ENCODE data around the gene GDI1. TPM values are rescaled to one million over a fixed set of nuclear protein-coding genes. Genes with fewer than 3 reads are reported as not detected.

Gene GDI1
- total RNA-seq, 5 donors from 2014 or later (not counting 1 experiment from before 2014, with no cell fraction given), result 117 to 208 (median 182) TPM

Other genes with a start within 250 kb of the GDI1 start
- not detected for gene OPN1MW2, start 217.4 kb upstream of the GDI1 start, total RNA-seq
- gene OPN1MW3, start 179.6 kb upstream of the GDI1 start, total RNA-seq, result not detected
- not detected for gene TEX28, start 142.0 kb upstream of the GDI1 start, total RNA-seq
- 1 to 10 TPM in 4 of 5 donors, under 1 TPM in 1; 0.60 to 5.5 (median 1.3) TPM for gene TKTL1, start 141.4 kb upstream of the GDI1 start, total RNA-seq
- 1,000 to 10,000 TPM in 4 of 5 donors, 100 to 1,000 TPM in 1; 893 to 1,483 (median 1,268) TPM for gene FLNA, start 62.5 kb upstream of the GDI1 start, total RNA-seq
- gene EMD, start 57.9 kb upstream of the GDI1 start, total RNA-seq, result 100 to 1,000 TPM in 2 of 5 donors, 10 to 100 TPM in 3; 73.4 to 136 (median 80.4) TPM
- 1,000 to 10,000 TPM; 5,175 to 6,006 (median 5,765) TPM for gene RPL10, start 38.8 kb upstream of the GDI1 start, total RNA-seq
- gene DNASE1L1, start 27.9 kb upstream of the GDI1 start, total RNA-seq, result 10 to 100 TPM; 22.6 to 31.3 (median 25.5) TPM
- gene TAFAZZIN, start 25.6 kb upstream of the GDI1 start, total RNA-seq, result 100 to 1,000 TPM in 3 of 5 donors, 10 to 100 TPM in 2; 89.8 to 144 (median 129) TPM
- 10 to 100 TPM; 37.9 to 56.8 (median 53.6) TPM for gene ATP6AP1, start 8.5 kb upstream of the GDI1 start, total RNA-seq
- 10 to 100 TPM; 34.9 to 60.5 (median 51.9) TPM for gene FAM50A, start 7.0 kb downstream of the GDI1 start, total RNA-seq
- 10 to 100 TPM; 48.1 to 87.0 (median 72.9) TPM for gene PLXNA3, start 21.1 kb downstream of the GDI1 start, total RNA-seq
- gene LAGE3, start 42.1 kb downstream of the GDI1 start, total RNA-seq, result 10 to 100 TPM; 12.7 to 25.4 (median 23.5) TPM
- gene UBL4A, start 49.5 kb downstream of the GDI1 start, total RNA-seq, result 10 to 100 TPM; 13.1 to 44.1 (median 39.6) TPM
- gene SLC10A3, start 53.5 kb downstream of the GDI1 start, total RNA-seq, result 10 to 100 TPM; 15.6 to 31.3 (median 25.9) TPM
- gene FAM3A, start 79.1 kb downstream of the GDI1 start, total RNA-seq, result 10 to 100 TPM; 33.9 to 67.6 (median 57.8) TPM
- gene G6PD, start 109.7 kb downstream of the GDI1 start, total RNA-seq, result 10 to 100 TPM; 46.0 to 59.5 (median 52.4) TPM
- gene IKBKG, start 110.5 kb downstream of the GDI1 start, total RNA-seq, result 10 to 100 TPM; 32.4 to 59.1 (median 54.0) TPM
- gene CTAG1A, start 148.0 kb downstream of the GDI1 start, total RNA-seq, result not detected
- not detected for gene CTAG1B, start 182.1 kb downstream of the GDI1 start, total RNA-seq
- 1 to 10 TPM in 1 of 5 donors, not detected in 4; 3.4 TPM for gene CTAG2, start 216.4 kb downstream of the GDI1 start, total RNA-seq